COLO668 (cell line): ENCODE measurements around the gene PSD4.

Experiments used
- DNase-seq: peaks from one replicate; lab custom pipeline; 2025; ENCODE audit not compliant: unreplicated experiment; lab: John Stamatoyannopoulos, UW

The PSD4 gene

DNA sequence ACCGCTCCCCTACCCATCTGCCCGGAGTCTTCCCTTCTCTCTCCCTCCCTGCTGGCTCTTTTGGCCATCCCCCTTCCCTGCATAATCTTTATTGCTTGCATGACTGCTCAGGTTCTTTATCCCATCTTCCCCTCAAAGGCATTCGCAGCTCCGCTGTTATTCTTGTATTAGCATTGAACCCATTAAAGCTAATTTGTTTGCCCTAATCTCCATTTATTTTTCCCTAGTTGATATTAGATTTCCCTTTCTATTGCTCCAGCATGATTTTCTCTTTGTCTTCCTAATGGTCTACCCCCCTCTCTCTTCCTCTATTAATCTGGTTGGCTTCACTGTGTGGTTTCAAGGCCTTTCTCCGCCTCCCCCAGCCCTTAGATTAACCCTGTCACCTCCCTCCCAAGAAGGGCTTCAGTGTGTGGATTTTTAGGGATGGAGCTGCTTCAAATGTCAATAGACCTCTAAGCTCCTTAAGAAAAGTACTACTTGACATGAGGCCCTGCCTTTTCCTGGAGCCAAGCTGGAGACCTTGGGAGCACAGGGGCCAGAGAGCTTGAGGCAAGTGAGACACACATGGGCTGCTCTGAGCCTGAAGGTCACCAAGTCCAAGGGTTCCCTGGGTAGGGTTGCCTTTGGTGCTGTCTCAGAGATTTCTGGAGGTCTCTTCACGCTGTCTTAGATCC is 84.8 kb downstream of the PSD4 start:
- no peak for DNase-seq
